Upper lobe of left lung (tissue), 6 donors: ENCODE data around the gene TSSK1B. TPM values are rescaled to one million over a fixed set of nuclear protein-coding genes. Genes with fewer than 3 reads are reported as not detected.
"Not testable (repeated sequence)": the region's sequence is repeated elsewhere in the genome, so short reads cannot be mapped to it uniquely, and the experiment has no call there.

ENCODE experiments used
- ATAC-seq, 2 donors: fragments of 200-7000 bp; cut with Tn5 transposase; one replicate each; pipeline ENCODE4 v1.9.1; 2022; ENCODE audit warnings: mild to moderate bottlenecking in 2 of 2, moderate library complexity in 2 of 2; ENCODE audit not compliant: low FRiP score in 2 of 2
- DNase-seq, 2 donors: peaks; one replicate each; pipeline ENCODE4 v3.0.0-alpha.2; 2019 to 2020
- H3K27ac ChIP-seq, 4 donors: fragments of 200-600 bp; sonication (generic); one replicate each; pipeline ENCODE4 v1.5.1; 2016 to 2019
- H3K27me3 ChIP-seq, 4 donors: fragments of 200-600 bp; sonication (generic); one replicate each; pipeline ENCODE4 v1.5.1; 2017 to 2019
- H3K36me3 ChIP-seq, 4 donors: fragments of 200-600 bp; sonication (generic); one replicate each; pipeline ENCODE4 v1.5.1; 2016 to 2019
- H3K4me1 ChIP-seq, 4 donors: fragments of 200-600 bp; sonication (generic); one replicate each; pipeline ENCODE4 v1.5.1; 2018 to 2019
- H3K4me3 ChIP-seq, 4 donors: fragments of 200-600 bp; sonication (generic); one replicate each; pipeline ENCODE4 v1.5.1; 2017 to 2019; ENCODE audit warnings: mild to moderate bottlenecking in 2 of 4, moderate library complexity in 1 of 4
- H3K9me3 ChIP-seq, 4 donors: fragments of 200-600 bp; sonication (generic); one replicate each; pipeline ENCODE4 v1.5.1; 2018 to 2019
- EP300 ChIP-seq, 4 donors: sonication (generic); formaldehyde crosslinking; IDR thresholded peaks; one replicate each; pipeline ENCODE4 v1.5.1; 2017; ENCODE audit warnings: antibody characterized with exemption in 4 of 4, control low read depth in 2 of 4
- POLR2A ChIP-seq, 4 donors: fragments of 450-650 bp; IDR thresholded peaks; one replicate each; pipeline ENCODE4 v1.5.1; 2016 to 2017; ENCODE audit warnings: antibody characterized with exemption in 4 of 4, mild to moderate bottlenecking in 2 of 4
- POLR2AphosphoS5 ChIP-seq, 2 donors: sonication (generic); formaldehyde crosslinking; IDR thresholded peaks; one replicate each; pipeline ENCODE4 v1.5.1; 2017; ENCODE audit warnings: antibody characterized with exemption in 2 of 2
- WGBS, 2 donors: methylation state at CpG; one replicate each; pipeline ENCODE4 v1.1.5; 2017 to 2018; 5-methylcytosine and 5-hydroxymethylcytosine counted together
- total RNA-seq, 6 donors: library from RNA; depleted of rRNA in 4 of 6; stranded (reverse); fragments of >200 nt in 4 of 6; gene quantifications; one replicate each; pipeline versions ENCODE4 v1.1.0 to v1.2.1, GENCODE V29; 2016 to 2021
- TF ChIP-seq, protein P1 (sequence below), 6 experiments: fragments of 450-650 bp in 4 of 6; fragments of 200-600 bp in 2 of 6; sonication (generic) in 2 of 6; IDR thresholded peaks; one replicate each; pipeline ENCODE4 v1.5.1; 2016 to 2019; ENCODE audit warnings: antibody characterized with exemption in 6 of 6
- donor health status: DM: no; HTN: no; CAD: no; lungs with moderate emphysema.
- donor health status: DM: no; HTN: yes; CAD: no; lungs with severe emphysema.

Gene TSSK1B, protein sequence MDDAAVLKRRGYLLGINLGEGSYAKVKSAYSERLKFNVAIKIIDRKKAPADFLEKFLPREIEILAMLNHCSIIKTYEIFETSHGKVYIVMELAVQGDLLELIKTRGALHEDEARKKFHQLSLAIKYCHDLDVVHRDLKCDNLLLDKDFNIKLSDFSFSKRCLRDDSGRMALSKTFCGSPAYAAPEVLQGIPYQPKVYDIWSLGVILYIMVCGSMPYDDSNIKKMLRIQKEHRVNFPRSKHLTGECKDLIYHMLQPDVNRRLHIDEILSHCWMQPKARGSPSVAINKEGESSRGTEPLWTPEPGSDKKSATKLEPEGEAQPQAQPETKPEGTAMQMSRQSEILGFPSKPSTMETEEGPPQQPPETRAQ
- under 1 TPM in 3 of 6 donors, not detected in 3; 0.09 to 0.30 (median 0.15) TPM for total RNA-seq

- Histone ChIP-seq H3K27me3 (no peaks in the 10 kb centered on the region), H3K36me3 (no peaks in the 10 kb centered on the region), H3K4me3 (no peak within 1 kb of the TSS), H3K4me1 (no peaks in the 10 kb centered on the region), H3K9me3 (no peaks in the 10 kb centered on the region), H3K27ac (no peak within 1 kb of the TSS)
- ATAC-seq: peak in 1 of 2 donors; percentile 4
- no peak for DNase-seq
- TF ChIP-seq EP300 (IDR thresholded peaks at IDR 0.05) (no peak), POLR2A (IDR thresholded peaks at IDR 0.05) (no peak), POLR2AphosphoS5 (IDR thresholded peaks at IDR 0.05) (no peak)
- TF ChIP-seq, protein P1, sequence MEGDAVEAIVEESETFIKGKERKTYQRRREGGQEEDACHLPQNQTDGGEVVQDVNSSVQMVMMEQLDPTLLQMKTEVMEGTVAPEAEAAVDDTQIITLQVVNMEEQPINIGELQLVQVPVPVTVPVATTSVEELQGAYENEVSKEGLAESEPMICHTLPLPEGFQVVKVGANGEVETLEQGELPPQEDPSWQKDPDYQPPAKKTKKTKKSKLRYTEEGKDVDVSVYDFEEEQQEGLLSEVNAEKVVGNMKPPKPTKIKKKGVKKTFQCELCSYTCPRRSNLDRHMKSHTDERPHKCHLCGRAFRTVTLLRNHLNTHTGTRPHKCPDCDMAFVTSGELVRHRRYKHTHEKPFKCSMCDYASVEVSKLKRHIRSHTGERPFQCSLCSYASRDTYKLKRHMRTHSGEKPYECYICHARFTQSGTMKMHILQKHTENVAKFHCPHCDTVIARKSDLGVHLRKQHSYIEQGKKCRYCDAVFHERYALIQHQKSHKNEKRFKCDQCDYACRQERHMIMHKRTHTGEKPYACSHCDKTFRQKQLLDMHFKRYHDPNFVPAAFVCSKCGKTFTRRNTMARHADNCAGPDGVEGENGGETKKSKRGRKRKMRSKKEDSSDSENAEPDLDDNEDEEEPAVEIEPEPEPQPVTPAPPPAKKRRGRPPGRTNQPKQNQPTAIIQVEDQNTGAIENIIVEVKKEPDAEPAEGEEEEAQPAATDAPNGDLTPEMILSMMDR (IDR thresholded peaks at IDR 0.05): no peak
- 85 to 86% methylated on average over 3 of the region's 3 CpGs for WGBS, 2 donors
Observed at GRCh38 chr5:113434889-113435288, at the start of gene TSSK1B. TSSK1B (minus strand) TSS chr5:113434989; CDS start chr5:113434839, 150 bp downstream.

GRCh38 chr5:113480243-113480642 lies 45.5 kb upstream of the TSSK1B start:
- WGBS, 2 donors: 68% methylated on average over 5 of the region's 5 CpGs
- TF ChIP-seq POLR2A (IDR thresholded peaks at IDR 0.05): no peak
- TF ChIP-seq, protein P1 (IDR thresholded peaks at IDR 0.05): no peak
- H3K9me3 ChIP-seq: no peaks in the 10 kb centered on the region
- DNase-seq (no peak), ATAC-seq (no peak)
- no peak overlapping the region for H3K4me3 ChIP-seq
- H3K4me1 ChIP-seq: no peaks in the 10 kb centered on the region
- no peaks in the 10 kb centered on the region for H3K27me3 ChIP-seq
- no peak overlapping the region for H3K27ac ChIP-seq
- no peaks in the 10 kb centered on the region for H3K36me3 ChIP-seq

DNA sequence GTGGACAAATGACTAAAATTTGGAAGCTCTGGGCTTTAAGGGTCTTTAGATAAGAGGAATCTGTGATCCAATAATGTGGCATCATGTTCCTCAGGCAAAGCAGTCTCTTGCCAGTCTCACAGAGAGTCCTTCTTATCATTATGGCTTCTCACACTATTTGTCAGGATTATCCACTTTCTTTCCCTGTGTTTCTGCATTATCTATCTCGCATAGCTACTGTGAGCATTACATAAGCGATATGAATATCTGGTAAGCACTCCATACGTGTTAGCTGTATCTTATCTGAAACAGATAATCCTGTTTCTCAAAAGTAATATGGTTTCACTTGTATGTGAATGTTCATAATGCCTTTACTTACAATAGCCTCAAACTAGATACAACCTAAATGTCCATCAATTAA lies 43.9 kb upstream of the TSSK1B start:
- TF ChIP-seq EP300 (IDR thresholded peaks at IDR 0.05): no peak
- TF ChIP-seq, protein P1 (IDR thresholded peaks at IDR 0.05): no peak
- H3K4me3 ChIP-seq: no peak overlapping the region
- H3K27me3 ChIP-seq: no peaks in the 10 kb centered on the region
- H3K27ac ChIP-seq: no peak overlapping the region
- H3K9me3 ChIP-seq: no peaks in the 10 kb centered on the region
- no peaks in the 10 kb centered on the region for H3K4me1 ChIP-seq
- no peak for DNase-seq
- no peak for ATAC-seq
- H3K36me3 ChIP-seq: no peaks in the 10 kb centered on the region
- WGBS, 2 donors: 74 to 78% methylated on average over 3 of the region's 3 CpGs

DNA sequence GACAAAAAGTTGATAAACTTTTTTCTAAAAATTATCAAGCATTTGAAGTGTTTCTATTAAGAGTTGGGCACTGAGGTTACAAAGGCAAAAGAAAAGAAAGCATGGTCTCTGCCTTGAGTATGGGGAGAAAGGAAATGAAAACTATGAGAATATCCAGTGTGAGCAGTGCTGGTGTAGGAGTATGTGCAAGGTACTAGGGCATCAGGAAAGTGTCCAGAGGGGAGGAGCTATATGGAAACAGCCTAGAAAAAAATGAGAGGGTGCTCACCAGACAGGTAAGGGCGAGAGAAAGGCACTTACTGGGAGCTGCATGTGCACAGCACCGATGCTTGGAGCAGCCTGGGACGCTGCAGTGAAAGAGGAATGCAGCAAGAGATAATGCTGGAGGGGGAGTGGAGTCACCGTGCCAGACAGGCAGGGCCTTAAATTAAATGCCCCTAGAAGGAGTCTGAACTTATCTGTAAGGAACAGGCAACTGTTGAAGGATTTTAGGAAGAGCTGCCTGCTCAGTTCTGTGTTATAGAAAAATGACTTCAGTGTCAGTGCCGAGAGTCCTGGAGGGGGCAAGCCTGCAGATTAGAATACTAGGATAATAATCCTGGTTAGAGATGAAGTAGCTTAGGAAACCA lies 39.4 kb upstream of the TSSK1B start:
- Histone ChIP-seq H3K36me3 (no peaks in the 10 kb centered on the region), H3K4me1 (no peaks in the 10 kb centered on the region), H3K4me3 (no peak overlapping the region), H3K27me3 (no peaks in the 10 kb centered on the region), H3K27ac (no peak overlapping the region), H3K9me3 (no peaks in the 10 kb centered on the region)
- ATAC-seq (no peak), DNase-seq (no peak)
- TF ChIP-seq, protein P1 (IDR thresholded peaks at IDR 0.05): no peak
- TF ChIP-seq EP300 (IDR thresholded peaks at IDR 0.05) (no peak), POLR2A (IDR thresholded peaks at IDR 0.05) (no peak), POLR2AphosphoS5 (IDR thresholded peaks at IDR 0.05) (no peak)
- 34 to 39% methylated on average over 5 of the region's 5 CpGs for WGBS, 2 donors

GRCh38 chr5:113463032-113463431 lies 28.2 kb upstream of the TSSK1B start:
- H3K4me3 ChIP-seq: no peak overlapping the region
- H3K9me3 ChIP-seq: no peaks in the 10 kb centered on the region
- TF ChIP-seq POLR2AphosphoS5 (IDR thresholded peaks at IDR 0.05) (no peak), EP300 (IDR thresholded peaks at IDR 0.05) (no peak), POLR2A (IDR thresholded peaks at IDR 0.05) (no peak)
- TF ChIP-seq, protein P1 (IDR thresholded peaks at IDR 0.05): no peak
- no peak overlapping the region for H3K27ac ChIP-seq
- no peaks in the 10 kb centered on the region for H3K27me3 ChIP-seq
- ATAC-seq (no peak), DNase-seq (no peak)
- H3K36me3 ChIP-seq: no peaks in the 10 kb centered on the region
- no peaks in the 10 kb centered on the region for H3K4me1 ChIP-seq

- H3K27me3 ChIP-seq, H3K4me1 ChIP-seq, H3K36me3 ChIP-seq, ATAC-seq, H3K9me3 ChIP-seq, H3K4me3 ChIP-seq, H3K27ac ChIP-seq: not testable (repeated sequence)
- peak in 1 of 2 donors; percentile 69 for DNase-seq
- WGBS, 2 donors: 89% methylated on average over 12 of the region's 21 CpGs; no CpG with 5 or more reads in 1 of the 2 donors
Observed at GRCh38 chr5:113457106-113457505, 22.3 kb upstream of the TSSK1B start.
